NCI-H69 (cell line): ENCODE results near the gene ZMYM2.
A peak's percentile ranks its signal among the peaks of the same experiment; 100 is the strongest.

Experiments
- DNase-seq: peaks from one replicate; lab custom pipeline; 2025; lab: John Stamatoyannopoulos, UW

The ZMYM2 gene

DNA sequence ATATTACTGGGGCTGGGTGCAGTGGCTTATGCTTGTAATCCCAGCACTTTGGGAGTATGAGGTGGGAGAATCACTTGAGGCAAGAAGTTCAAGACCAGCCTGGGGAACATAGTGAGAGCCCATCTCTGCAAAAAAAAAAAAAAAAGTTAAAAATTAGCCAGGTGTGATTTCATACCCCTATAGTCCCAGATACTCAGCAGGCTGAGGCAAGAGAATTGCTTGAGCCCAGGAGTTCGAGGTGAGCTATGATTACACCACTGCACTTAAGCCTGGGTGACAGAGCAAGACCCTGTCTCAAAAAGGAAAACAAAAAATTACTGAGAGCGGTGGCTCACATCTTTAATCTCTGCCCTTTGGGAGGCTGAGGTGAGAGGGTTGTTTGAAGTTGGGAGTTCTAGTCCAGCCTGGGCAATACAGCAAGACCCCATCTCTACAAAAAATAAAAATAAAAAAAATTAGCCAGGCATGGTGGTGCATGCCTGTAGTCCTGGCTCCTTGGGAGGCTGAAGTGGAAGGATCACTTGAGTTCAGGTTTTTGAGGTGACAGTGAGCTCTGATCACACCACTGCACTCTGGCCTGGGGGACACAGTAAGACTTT is 87.5 kb downstream of the ZMYM2 start:
- DNase-seq = no peak

- no peak for DNase-seq
Measured at GRCh38 chr13:20049558-20050473, 91.3 kb downstream of the ZMYM2 start.

DNA sequence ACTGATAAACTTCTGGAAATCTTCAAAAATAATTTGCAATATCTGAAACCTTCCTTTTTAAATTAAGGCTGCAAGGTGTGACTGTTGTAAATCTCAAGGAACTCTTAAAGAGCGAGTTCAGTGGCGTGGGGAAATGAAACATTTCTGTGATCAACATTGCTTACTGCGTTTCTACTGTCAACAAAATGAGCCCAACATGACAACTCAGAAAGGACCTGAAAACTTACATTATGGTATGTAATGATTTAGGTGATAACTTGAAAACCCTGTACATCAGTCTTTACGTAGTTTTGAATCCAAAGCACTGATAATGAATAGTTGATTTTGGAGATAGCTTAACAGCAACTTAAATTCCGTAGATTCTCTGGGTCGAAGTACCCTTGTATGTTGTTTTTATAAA is 92.8 kb downstream of the ZMYM2 start:
- no peak for DNase-seq

- no peak for DNase-seq
Measured at GRCh38 chr13:20053016-20053415, 94.5 kb downstream of the ZMYM2 start.

DNA sequence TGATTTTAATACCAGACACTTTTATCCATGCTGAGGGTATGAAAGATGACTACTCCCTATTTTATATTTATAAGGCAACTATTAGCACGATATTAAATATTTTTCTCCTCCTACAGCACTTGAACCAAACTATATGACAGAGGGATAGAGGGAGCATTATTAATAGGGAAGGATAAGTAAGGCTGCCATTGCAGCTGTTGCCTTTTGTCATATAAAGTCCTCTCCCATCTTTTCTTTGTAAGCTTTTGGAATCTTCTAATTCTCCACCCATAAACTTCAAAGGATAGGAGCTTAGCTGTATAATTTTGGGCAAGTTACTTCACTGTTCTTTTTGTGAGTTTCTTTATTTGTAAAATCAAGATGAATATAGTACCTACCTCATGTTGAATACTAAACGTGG is 95.4 kb downstream of the ZMYM2 start:
- no peak for DNase-seq

DNA sequence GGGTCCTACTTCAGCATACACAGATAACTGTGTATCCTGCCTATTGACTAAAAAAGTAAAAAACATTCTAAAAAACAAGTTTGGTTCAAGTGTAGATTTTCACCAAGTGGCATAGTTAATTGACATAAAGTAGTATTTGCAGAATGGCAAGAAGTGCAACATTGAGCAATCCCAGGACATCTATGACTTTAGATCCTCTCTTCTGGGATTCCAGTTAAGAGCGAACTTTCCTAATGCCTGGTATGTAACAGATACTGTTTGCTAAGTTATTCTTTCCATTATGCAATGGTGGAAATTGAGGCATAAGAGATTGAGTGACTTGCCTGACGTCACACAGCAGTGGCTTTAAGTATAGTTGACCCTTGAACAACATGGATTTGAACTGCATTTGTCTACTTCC is 96.1 kb downstream of the ZMYM2 start:
- no peak for DNase-seq

GRCh38 chr13:20057214-20057613 is 98.7 kb downstream of the ZMYM2 start:
- DNase-seq = no peak

- no peak for DNase-seq
Measured at GRCh38 chr13:20057963-20058362, 99.4 kb downstream of the ZMYM2 start.

GRCh38 chr13:20058476-20058875 is 99.9 kb downstream of the ZMYM2 start:
- DNase-seq = no peak

GRCh38 chr13:20064128-20064527 is 105.6 kb downstream of the ZMYM2 start:
- no peak for DNase-seq

GRCh38 chr13:20065516-20065915 is 107.0 kb downstream of the ZMYM2 start:
- no peak for DNase-seq

GRCh38 chr13:20069956-20070355 is 111.4 kb downstream of the ZMYM2 start:
- no peak for DNase-seq

- no peak for DNase-seq
Measured at GRCh38 chr13:20073775-20074174, 115.2 kb downstream of the ZMYM2 start.

DNA sequence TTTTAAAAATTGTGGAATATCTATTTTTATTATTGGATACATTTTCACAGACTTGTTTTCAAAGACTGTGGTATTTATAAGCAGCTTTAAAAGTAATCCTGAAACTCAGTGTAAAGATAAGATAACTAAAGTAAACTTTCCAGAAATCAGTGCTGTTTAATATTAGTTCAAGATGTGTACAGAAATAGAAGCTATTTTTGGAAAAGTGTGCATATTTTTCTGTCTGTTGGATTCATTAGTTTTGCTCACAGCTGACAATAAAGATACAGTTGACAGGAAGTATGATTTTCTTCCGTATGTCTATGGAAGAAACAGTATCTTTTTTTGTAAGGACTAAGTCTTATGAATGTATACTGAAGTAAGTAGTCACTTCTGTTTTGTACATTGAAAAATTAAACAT is 116.4 kb downstream of the ZMYM2 start:
- DNase-seq = no peak

DNA sequence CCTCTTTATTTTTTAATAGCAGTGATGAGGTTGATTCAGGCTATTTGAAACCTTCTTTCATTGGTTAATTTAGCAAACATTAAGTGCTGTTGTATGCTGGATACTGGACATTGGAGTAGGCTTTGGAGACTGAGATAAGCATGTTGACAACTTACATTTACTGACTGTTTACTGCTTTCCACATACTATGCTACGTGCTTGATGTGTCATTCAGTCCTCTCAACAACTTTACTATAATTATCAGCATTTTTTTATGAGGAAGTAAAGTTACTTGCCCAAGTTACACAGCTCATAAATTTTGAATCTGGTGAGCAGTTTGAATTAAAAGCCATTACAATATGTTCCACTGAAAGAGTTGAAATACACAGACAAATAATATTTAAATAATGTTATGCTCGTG is 118.6 kb downstream of the ZMYM2 start:
- no peak for DNase-seq

GRCh38 chr13:20080377-20081164 is 122.0 kb downstream of the ZMYM2 start:
- DNase-seq = peak; percentile 0

DNA sequence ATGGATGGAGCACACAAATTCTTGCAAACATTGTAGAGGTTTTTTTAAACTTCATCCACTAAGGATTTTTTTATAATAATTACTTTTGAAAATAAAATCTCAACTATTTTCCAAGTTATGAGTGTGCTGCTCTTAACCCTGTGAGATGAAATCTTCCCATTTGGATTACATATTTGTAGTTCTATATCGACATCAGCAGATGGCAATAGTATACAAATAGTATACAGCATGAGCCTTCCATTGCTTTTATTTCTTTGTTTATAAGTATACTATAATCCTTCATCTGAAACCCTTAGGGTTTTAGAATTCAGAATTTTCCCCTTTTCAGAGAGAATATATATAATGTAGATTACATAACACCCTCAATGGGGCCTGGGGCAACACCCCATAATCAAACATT is 131.8 kb downstream of the ZMYM2 start:
- peak; percentile 0 for DNase-seq

DNA sequence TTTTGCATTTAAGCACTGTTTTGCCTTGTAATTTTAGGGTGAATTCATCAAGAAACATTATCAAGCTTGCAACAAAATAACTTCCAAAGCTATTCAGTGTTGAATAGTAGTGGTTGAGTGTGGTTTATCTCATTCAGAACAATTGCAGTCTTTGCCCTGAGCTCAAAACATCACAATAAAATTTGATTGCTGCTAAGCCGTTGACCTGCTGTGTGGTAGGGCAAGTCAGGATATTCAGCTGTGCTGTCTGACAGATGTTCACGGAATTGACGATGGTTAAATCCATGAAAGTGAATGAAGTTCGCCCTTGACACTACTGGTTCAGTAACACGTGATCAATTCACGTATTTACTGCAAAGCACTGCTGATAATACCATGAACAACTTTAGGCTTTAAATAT is 135.4 kb downstream of the ZMYM2 start:
- no peak for DNase-seq

DNA sequence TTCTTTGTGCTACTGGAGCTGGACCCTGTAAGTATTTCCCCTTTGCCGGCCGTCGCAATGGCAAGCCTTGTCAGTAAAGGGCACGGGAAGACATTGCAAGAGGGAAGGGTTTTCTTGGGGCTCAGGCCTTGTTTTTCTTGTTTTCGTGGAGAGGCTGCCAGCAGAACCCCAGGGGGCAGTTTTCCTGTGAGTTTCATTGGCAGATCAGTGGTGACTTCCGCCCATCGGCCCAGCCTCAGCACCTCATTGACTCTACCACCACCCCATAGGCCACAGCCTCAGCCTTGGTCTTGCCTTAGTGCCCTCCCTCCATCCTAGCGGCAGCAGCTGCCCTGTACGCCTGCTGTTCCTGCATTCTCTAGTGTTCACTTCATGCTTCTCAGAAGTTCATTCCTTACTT is 140.8 kb downstream of the ZMYM2 start:
- no peak for DNase-seq

DNA sequence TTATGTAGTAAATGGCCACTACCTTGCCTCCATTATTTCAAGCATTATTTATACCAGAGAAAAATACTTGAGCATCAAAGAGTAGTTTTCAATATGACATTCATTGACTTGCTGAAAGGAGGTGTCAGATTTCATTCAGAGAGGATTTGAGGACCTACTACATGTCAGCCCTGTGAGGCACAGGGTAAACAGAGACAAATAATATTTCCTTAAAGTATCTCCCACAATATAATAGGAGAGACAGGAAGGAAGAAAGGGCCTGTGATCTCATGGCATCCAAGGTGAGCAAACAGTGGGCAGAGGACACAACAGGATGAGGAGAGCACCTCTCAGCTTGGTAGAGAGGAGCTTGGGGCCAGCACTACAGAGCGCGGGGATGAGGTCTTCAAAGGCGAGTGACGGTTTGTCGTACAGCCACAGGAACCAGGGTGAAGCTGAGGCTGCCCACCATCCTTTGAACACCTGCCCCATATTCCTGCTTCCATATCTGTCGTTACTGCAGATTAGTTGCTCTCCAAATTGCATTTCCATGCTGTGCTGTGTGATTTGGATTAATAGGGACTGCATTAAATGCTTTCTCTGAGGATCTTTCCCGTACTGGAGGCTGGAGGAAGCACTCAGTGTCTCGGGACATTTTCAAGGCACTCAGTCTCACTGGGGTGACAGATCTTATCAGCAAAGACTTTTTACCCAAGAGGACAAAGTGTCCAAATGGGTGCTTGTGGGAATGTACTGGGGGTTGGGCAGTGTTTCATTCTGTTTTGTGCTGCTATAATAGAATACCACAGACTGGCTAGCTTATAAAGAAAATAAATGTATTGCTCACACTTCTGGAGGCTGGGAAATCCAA is 143.2 kb downstream of the ZMYM2 start:
- peak; percentile 4 for DNase-seq

GRCh38 chr13:20102525-20103180 is 144.1 kb downstream of the ZMYM2 start:
- DNase-seq = peak; percentile 31
